Measurements from ENCODE around the gene PPP3CA. TPM values are rescaled to one million over a fixed set of nuclear protein-coding genes. Genes with fewer than 3 reads are reported as not detected.

PPP3CA gene
- 72.8 and 78.8 TPM in 2 replicates for total RNA-seq

GRCh38 chr4:101347267-101347556, at the start of gene PPP3CA:
TSS of gene PPP3CA (minus strand) at chr4:101347526.
- H3K27ac Mint-ChIP-seq = peak within 1 kb of the TSS; percentile 95
- H3K27me3 Mint-ChIP-seq = no peaks in the 10 kb centered on the region
- H3K9me3 Mint-ChIP-seq = no peaks in the 10 kb centered on the region
- no peak for TF ChIP-seq CTCF (IDR thresholded peaks at IDR 0.05)
- DNase-seq (no peak), ATAC-seq (ENCODE audit: low read depth) (no peak)
- peaks cover 44% of the 10 kb centered on the region for H3K4me1 Mint-ChIP-seq
- intact Hi-C loops (cut with micrococcal nuclease) = loop anchor here (1.0 to 10.0 kb wide), 20 partner anchors 8 to 1785 kb away; partner anchors contain the start of genes BANK1, SLC39A8, SLC9B2 and TRMT10A
- peak within 1 kb of the TSS; percentile 94 for H3K4me3 Mint-ChIP-seq
- ChIA-PET POLR2A (interaction anchor here (0.6 to 3.3 kb wide), 26 partner anchors 9 to 641 kb away, joined by 3 to 27 read pairs (median 6); partner anchors contain the start of gene BANK1), CTCF (interaction anchor here (0.9 to 2.0 kb wide), 4 partner anchors 75 to 1254 kb away, joined by 3 to 6 read pairs (median 3); no protein-coding TSS in a partner anchor)
- peaks cover 21% of the 10 kb centered on the region for H3K36me3 Mint-ChIP-seq (ENCODE audit: low read depth)

GRCh38 chr4:101393256-101393655, 45.9 kb upstream of the PPP3CA start:
- ATAC-seq (ENCODE audit: low read depth) (no peak), DNase-seq (no peak)
- no peak overlapping the region for H3K4me3 Mint-ChIP-seq
- intact Hi-C loops (cut with micrococcal nuclease) = no loop called here
- no peak overlapping the region for H3K27ac Mint-ChIP-seq
- ChIA-PET POLR2A (no interaction called here), CTCF (no interaction called here)
- no peaks in the 10 kb centered on the region for H3K27me3 Mint-ChIP-seq
- H3K36me3 Mint-ChIP-seq (ENCODE audit: low read depth) = no peaks in the 10 kb centered on the region
- TF ChIP-seq CTCF (IDR thresholded peaks at IDR 0.05) = no peak
- peaks cover 8% of the 10 kb centered on the region for H3K9me3 Mint-ChIP-seq
- H3K4me1 Mint-ChIP-seq = no peaks in the 10 kb centered on the region

GRCh38 chr4:101370663-101371210, 23.4 kb upstream of the PPP3CA start:
- CTCF ChIA-PET = no interaction called here
- Mint-ChIP-seq H3K27me3 (no peaks in the 10 kb centered on the region), H3K27ac (no peak overlapping the region)

GRCh38 chr4:101367201-101367600, 19.9 kb upstream of the PPP3CA start:
- TF ChIP-seq CTCF (IDR thresholded peaks at IDR 0.05) = no peak
- Mint-ChIP-seq H3K4me3 (no peak overlapping the region), H3K27ac (no peak overlapping the region), H3K4me1 (no peaks in the 10 kb centered on the region), H3K9me3 (peaks cover 10% of the 10 kb centered on the region), H3K36me3 (ENCODE audit: low read depth) (no peaks in the 10 kb centered on the region), H3K27me3 (no peaks in the 10 kb centered on the region)
- POLR2A ChIA-PET = no interaction called here
- intact Hi-C loops (cut with micrococcal nuclease) = no loop called here
- ATAC-seq (ENCODE audit: low read depth) (no peak), DNase-seq (no peak)
- CTCF ChIA-PET = no interaction called here

More at GRCh38 chr4:101370663-101371210, 23.4 kb upstream of the PPP3CA start:
- POLR2A ChIA-PET = no interaction called here
- TF ChIP-seq CTCF (IDR thresholded peaks at IDR 0.05) = no peak
- Mint-ChIP-seq H3K9me3 (peaks cover 13% of the 10 kb centered on the region), H3K36me3 (ENCODE audit: low read depth) (no peaks in the 10 kb centered on the region), H3K4me3 (no peak overlapping the region), H3K4me1 (no peaks in the 10 kb centered on the region)
- ATAC-seq (ENCODE audit: low read depth) = no peak
- DNase-seq = no peak
- intact Hi-C loops (cut with micrococcal nuclease) = no loop called here

- Mint-ChIP-seq H3K27me3 (no peaks in the 10 kb centered on the region), H3K9me3 (peaks cover 8% of the 10 kb centered on the region), H3K36me3 (ENCODE audit: low read depth) (no peaks in the 10 kb centered on the region), H3K27ac (no peak overlapping the region), H3K4me1 (no peaks in the 10 kb centered on the region), H3K4me3 (no peak overlapping the region)
- POLR2A ChIA-PET = no interaction called here
- intact Hi-C loops (cut with micrococcal nuclease) = no loop called here
- CTCF ChIA-PET = interaction anchor here (0.7 kb wide), 1 partner anchor 197 kb away, joined by 3 read pairs; no protein-coding TSS in a partner anchor
- no peak for ATAC-seq (ENCODE audit: low read depth)
- TF ChIP-seq CTCF (IDR thresholded peaks at IDR 0.05) = no peak
- DNase-seq = no peak
Observed at GRCh38 chr4:101366331-101366730, 19.0 kb upstream of the PPP3CA start.
